A549 (cell line): ENCODE data around the gene ABCC6. TPM values are rescaled to one million over a fixed set of nuclear protein-coding genes. Genes with fewer than 3 reads are reported as not detected.

ENCODE experiments used
- ATAC-seq, 2 experiments: fragments of 200-7000 bp in 1 of 2; fragments of >200 bp in 1 of 2; cut with Nextera tagmentation in 1 of 2; cut with Tn5 transposase in 1 of 2; 3 replicates each; pipeline versions ENCODE4 v1.8.0 to v1.9.1; 2018 to 2020; ENCODE audit warnings: mild to moderate bottlenecking in 1 of 2, moderate library complexity in 1 of 2
- CTCF ChIA-PET: fragments of 300-600 bp; sonication (Branson Sonifier 250); formaldehyde crosslinking; extraction: SDS; loops from one replicate; lab custom pipeline; 2021; ENCODE audit warnings: antibody characterized with exemption, inconsistent platforms; lab: Yijun Ruan, JAX
- POLR2A ChIA-PET: fragments of 350-600 bp; formaldehyde crosslinking; extraction: SDS; loops from one replicate; lab custom pipeline; 2021; ENCODE audit warnings: antibody characterized with exemption, inconsistent platforms; lab: Yijun Ruan, JAX
- DNase-seq, 2 experiments: peaks; one replicate each; pipeline versions ENCODE4 v3.0.0 to v3.0.0-alpha.2; 2011 to 2016; ENCODE audit warnings: low read depth in 1 of 2, low spot score in 1 of 2
- FAIRE-seq: peaks from 2 replicates; lab custom pipeline; 2011; peaks lifted over from hg19 to GRCh38; lab: Jason Lieb, UNC
- H3K27ac ChIP-seq, 2 experiments: fragments of >200 bp; sonication (Bioruptor Twin); formaldehyde crosslinking; 3 replicates each; pipeline ENCODE4 v1.5.1; 2016 to 2017
- H3K4me1 ChIP-seq: fragments of >200 bp; sonication (Bioruptor Twin); formaldehyde crosslinking; 3 replicates; pipeline ENCODE4 v1.6.1; 2016
- H3K4me2 ChIP-seq: fragments of >200 bp; sonication (Bioruptor Twin); formaldehyde crosslinking; 3 replicates; pipeline ENCODE4 v1.6.1; 2016
- H3K4me3 ChIP-seq: fragments of >200 bp; sonication (Bioruptor Twin); formaldehyde crosslinking; 3 replicates; pipeline ENCODE4 v1.5.1; 2016
- H3K9me3 ChIP-seq: fragments of >200 bp; sonication (Bioruptor Twin); formaldehyde crosslinking; 3 replicates; pipeline ENCODE4 v1.6.1; 2016
- ATOH8 ChIP-seq: fragments of 250-450 bp; sonication (Bioruptor Pico); IDR thresholded peaks from 2 replicates; pipeline ENCODE4 v1.5.0; 2020; ENCODE audit warnings: low read depth, mild to moderate bottlenecking, moderate library complexity
- BCL3 ChIP-seq: fragments of >200 bp; sonication (Bioruptor Twin); formaldehyde crosslinking; IDR thresholded peaks from 3 replicates; pipeline ENCODE4 v1.6.1; 2016
- CTCF ChIP-seq: fragments of >200 bp; sonication (Bioruptor Twin); formaldehyde crosslinking; IDR thresholded peaks from 3 replicates; pipeline ENCODE4 v1.5.1; 2016
- ELK1 ChIP-seq: fragments of 150-350 bp; IDR thresholded peaks from 2 replicates; pipeline ENCODE4 v1.6.1; 2014; ENCODE audit warnings: low read depth, mild to moderate bottlenecking, low read length
- ESRRA ChIP-seq: fragments of 150-350 bp; IDR thresholded peaks from 2 replicates; pipeline ENCODE4 v1.6.1; 2014; ENCODE audit warnings: mild to moderate bottlenecking, low read length, borderline replicate concordance
- FOSB ChIP-seq: fragments of 250-450 bp; sonication (Bioruptor Pico); IDR thresholded peaks from 2 replicates; pipeline ENCODE4 v1.5.0; 2020; ENCODE audit warnings: mild to moderate bottlenecking, moderate library complexity
- FOSL2 ChIP-seq, 2 experiments: fragments of 450-650 bp in 1 of 2; fragments of >200 bp in 1 of 2; sonication (Bioruptor Twin) in 1 of 2; formaldehyde crosslinking; IDR thresholded peaks; 2 replicates each; pipeline versions ENCODE4 v1.5.0 to v1.6.1; 2016 to 2020; ENCODE audit warnings: mild to moderate bottlenecking in 1 of 2, moderate library complexity in 1 of 2
- HOXA7 ChIP-seq: fragments of 250-450 bp; sonication (Bioruptor Pico); IDR thresholded peaks from 2 replicates; pipeline ENCODE4 v1.5.0; 2020; ENCODE audit warnings: mild to moderate bottlenecking, moderate library complexity
- HOXB5 ChIP-seq: fragments of 250-450 bp; sonication (Bioruptor Pico); IDR thresholded peaks from 2 replicates; pipeline ENCODE4 v1.5.0; 2020; ENCODE audit warnings: mild to moderate bottlenecking, moderate library complexity
- JUN ChIP-seq, 2 experiments: fragments of >200 bp; sonication (Bioruptor Twin); formaldehyde crosslinking; IDR thresholded peaks; 2 replicates in 1 of 2; 3 replicates in 1 of 2; pipeline ENCODE4 v1.6.1; 2016 to 2017
- JUNB ChIP-seq: fragments of >200 bp; sonication (Bioruptor Twin); formaldehyde crosslinking; IDR thresholded peaks from 2 replicates; pipeline ENCODE4 v1.6.1; 2016
- MAX ChIP-seq: IDR thresholded peaks from 2 replicates; pipeline ENCODE4 v1.6.1; 2012
- MAZ ChIP-seq: fragments of 150-350 bp; IDR thresholded peaks from 2 replicates; pipeline ENCODE4 v1.6.1; 2014; ENCODE audit warnings: antibody characterized with exemption, low read depth, low read length, borderline replicate concordance
- NPAS2 ChIP-seq: fragments of 250-450 bp; sonication (Bioruptor Pico); IDR thresholded peaks from 2 replicates; pipeline ENCODE4 v1.8.0; 2022; ENCODE audit warnings: mild to moderate bottlenecking, moderate library complexity, borderline replicate concordance
- NR3C1 ChIP-seq: fragments of >200 bp; sonication (Bioruptor Twin); formaldehyde crosslinking; IDR thresholded peaks from 3 replicates; pipeline ENCODE4 v1.6.1; 2017
- PBX3 ChIP-seq: IDR thresholded peaks from 2 replicates; pipeline ENCODE4 v1.6.1; 2012
- PHF8 ChIP-seq: fragments of 200-600 bp; sonication (generic); IDR thresholded peaks from 2 replicates; pipeline ENCODE4 v1.6.1; 2016; ENCODE audit warnings: low read depth, mild to moderate bottlenecking, antibody characterized with exemption, moderate library complexity, borderline replicate concordance
- RAD21 ChIP-seq, 2 experiments: fragments of >200 bp in 1 of 2; sonication (Bioruptor Twin) in 1 of 2; formaldehyde crosslinking in 1 of 2; IDR thresholded peaks in 1 of 2; conservative IDR thresholded peaks in 1 of 2; 2 replicates in 1 of 2; 3 replicates in 1 of 2; pipeline ENCODE4 v1.6.1; 2012 to 2018; ENCODE audit warnings: inconsistent platforms in 1 of 2
- RFX5 ChIP-seq: fragments of 450-650 bp; IDR thresholded peaks from 2 replicates; pipeline ENCODE4 v1.7.1; 2014; ENCODE audit warnings: antibody characterized with exemption, mild to moderate bottlenecking, moderate library complexity
- RNF2 ChIP-seq: fragments of 200-600 bp; sonication (generic); IDR thresholded peaks from 2 replicates; pipeline ENCODE4 v1.6.1; 2016; ENCODE audit warnings: low read depth, mild to moderate bottlenecking, antibody characterized with exemption, moderate library complexity, borderline replicate concordance
- SMC3 ChIP-seq: fragments of >200 bp; sonication (Bioruptor Twin); formaldehyde crosslinking; IDR thresholded peaks from 3 replicates; pipeline ENCODE4 v1.6.1; 2018; ENCODE audit warnings: inconsistent platforms
- USF2 ChIP-seq: fragments of 450-650 bp; IDR thresholded peaks from 2 replicates; pipeline ENCODE4 v1.6.1; 2014; ENCODE audit warnings: antibody characterized with exemption
- WGBS: methylation state at CpG from one replicate; pipeline ENCODE4 v1.1.6; 2017; ENCODE audit errors: missing lambda C conversion rate; 5-methylcytosine and 5-hydroxymethylcytosine counted together
- polyA plus RNA-seq, 4 experiments: library from polyadenylated mRNA; depleted of rRNA in 3 of 4; stranded (reverse); fragments of >200 nt; fragmentation: RNase III in 1 of 4; extraction: RNeasy Plus Mini Kit Qiagen cat#74134 plus additional on column Dnase treatment in 1 of 4; gene quantifications; 2 replicates in 3 of 4; 3 replicates in 1 of 4; pipeline ENCODE4 v1.2.3, GENCODE V29; 2011 to 2017

ABCC6 gene
- polyA plus RNA-seq, 2 of the 4 experiments (the other 2 are of a cell fraction), result 3.6 to 5.0 TPM

- no peak for DNase-seq
- no peak overlapping the region for H3K4me3 ChIP-seq
- POLR2A ChIA-PET, result no interaction called here
- H3K4me2 ChIP-seq, result no peak overlapping the region
- 69% methylated on average over 8 of the region's 8 CpGs for WGBS
- no peak for ATAC-seq
- no peak overlapping the region for H3K27ac ChIP-seq
- FAIRE-seq, result no peak
- no peaks in the 10 kb centered on the region for H3K9me3 ChIP-seq
- CTCF ChIA-PET, result interaction anchor here (1.3 to 1.4 kb wide), 2 partner anchors 62 to 315 kb away, joined by 3 to 4 read pairs; no protein-coding TSS in a partner anchor
- no peak for TF ChIP-seq CTCF
- no peak for TF ChIP-seq PBX3
- no peak for TF ChIP-seq RNF2
- TF ChIP-seq HOXA7 (CRISPR knock-in tag), result no peak
- TF ChIP-seq JUN (IDR thresholded peaks at IDR 0.05), result no peak
- TF ChIP-seq MAZ, result no peak
- no peak for TF ChIP-seq ATOH8
- no peak for TF ChIP-seq NPAS2
- TF ChIP-seq RFX5, result no peak
- no peak for TF ChIP-seq USF2
- TF ChIP-seq NR3C1, result no peak
- no peak for TF ChIP-seq SMC3
- no peak for TF ChIP-seq ESRRA
- no peak for TF ChIP-seq FOSB
- TF ChIP-seq PHF8, result no peak
- TF ChIP-seq BCL3, result no peak
- no peaks in the 10 kb centered on the region for H3K4me1 ChIP-seq
Measured at GRCh38 chr16:16189842-16190241, 33.5 kb downstream of the ABCC6 start.

- ChIA-PET CTCF (interaction anchor here (3.7 kb wide), 1 partner anchor 411 kb away, joined by 16 read pairs; no protein-coding TSS in a partner anchor), POLR2A (no interaction called here)
- no peak overlapping the region for H3K27ac ChIP-seq
- H3K9me3 ChIP-seq, result no peaks in the 10 kb centered on the region
- no peak for TF ChIP-seq FOSL2 (IDR thresholded peaks at IDR 0.05)
- no peak for TF ChIP-seq FOSL2 (CRISPR knock-in tag; IDR thresholded peaks at IDR 0.05)
- TF ChIP-seq, all 56 proteins: peak for 0
- WGBS, result 80% methylated on average over 12 of the region's 13 CpGs
- DNase-seq (no peak), FAIRE-seq (no peak), ATAC-seq (no peak)
- Histone ChIP-seq H3K4me3 (no peak overlapping the region), H3K4me2 (no peak overlapping the region), H3K4me1 (no peaks in the 10 kb centered on the region)
Measured at GRCh38 chr16:16188827-16189226, 34.5 kb downstream of the ABCC6 start.

- 92% methylated on average over 11 of the region's 11 CpGs for WGBS
- DNase-seq (no peak), ATAC-seq (no peak), FAIRE-seq (no peak)
- Histone ChIP-seq H3K4me3 (no peak overlapping the region), H3K4me1 (no peaks in the 10 kb centered on the region), H3K27ac (no peak overlapping the region), H3K9me3 (no peaks in the 10 kb centered on the region), H3K4me2 (no peak overlapping the region)
- POLR2A ChIA-PET, result no interaction called here
- CTCF ChIA-PET, result interaction anchor here (0.7 to 3.7 kb wide), 8 partner anchors 8 to 423 kb away, joined by 3 to 16 read pairs (median 4); no protein-coding TSS in a partner anchor
- TF ChIP-seq ELK1, result no peak
- TF ChIP-seq MAX, result no peak
- no peak for TF ChIP-seq NR3C1
- TF ChIP-seq HOXB5 (CRISPR knock-in tag), result no peak
- no peak for TF ChIP-seq PBX3
- no peak for TF ChIP-seq RFX5
- TF ChIP-seq RAD21 (conservative IDR thresholded peaks at IDR 0.05 in 1 of 2, IDR thresholded peaks at IDR 0.05 in 1 of 2), result no peak
- no peak for TF ChIP-seq JUNB
Measured at GRCh38 chr16:16186820-16187219, 36.5 kb downstream of the ABCC6 start.
